Suprapubic skin (tissue), 4 donors: ENCODE data around the gene ANO8. TPM values are rescaled to one million over a fixed set of nuclear protein-coding genes. Genes with fewer than 3 reads are reported as not detected.

ENCODE experiments used
- DNase-seq, 2 donors: peaks; one replicate each; pipeline ENCODE4 v3.0.0-alpha.2; 2019; ENCODE audit warnings: low spot score in 2 of 2
- H3K27ac ChIP-seq: fragments of 200-600 bp; sonication (generic); one replicate; pipeline ENCODE4 v1.5.1; 2019
- H3K27me3 ChIP-seq: fragments of 200-600 bp; sonication (generic); one replicate; pipeline ENCODE4 v1.5.1; 2019
- H3K36me3 ChIP-seq: fragments of 200-600 bp; sonication (generic); one replicate; pipeline ENCODE4 v1.5.1; 2019
- H3K4me1 ChIP-seq: fragments of 200-600 bp; sonication (generic); one replicate; pipeline ENCODE4 v1.5.1; 2019
- H3K4me3 ChIP-seq: fragments of 200-600 bp; sonication (generic); one replicate; pipeline ENCODE4 v1.5.1; 2019; ENCODE audit warnings: mild to moderate bottlenecking
- H3K9me3 ChIP-seq: fragments of 200-600 bp; sonication (generic); one replicate; pipeline ENCODE4 v1.5.1; 2019
- CTCF ChIP-seq, 2 donors: fragments of 200-600 bp in 1 of 2; fragments of 450-650 bp in 1 of 2; sonication (generic) in 1 of 2; IDR thresholded peaks; one replicate each; pipeline ENCODE4 v1.5.1; 2016 to 2019; ENCODE audit warnings: antibody characterized with exemption in 2 of 2, mild to moderate bottlenecking in 1 of 2, moderate library complexity in 1 of 2
- EP300 ChIP-seq: sonication (generic); formaldehyde crosslinking; IDR thresholded peaks from one replicate; pipeline ENCODE4 v1.6.1; 2017; ENCODE audit warnings: antibody characterized with exemption
- POLR2A ChIP-seq, 2 donors: fragments of 450-650 bp; IDR thresholded peaks; one replicate each; pipeline ENCODE4 v1.6.1; 2017; ENCODE audit warnings: antibody characterized with exemption in 2 of 2, mild to moderate bottlenecking in 2 of 2, moderate library complexity in 2 of 2
- POLR2AphosphoS5 ChIP-seq, 3 donors: sonication (generic); formaldehyde crosslinking; IDR thresholded peaks; one replicate each; pipeline ENCODE4 v1.6.1; 2017; ENCODE audit warnings: antibody characterized with exemption in 3 of 3
- WGBS: methylation state at CpG from one replicate; pipeline ENCODE4 v1.1.5; 2018; 5-methylcytosine and 5-hydroxymethylcytosine counted together
- total RNA-seq, 4 donors: library from RNA; depleted of rRNA; stranded (reverse); fragments of >200 nt; gene quantifications; one replicate each; pipeline ENCODE4 v1.1.0, GENCODE V29; 2016

ANO8 gene
- total RNA-seq, 4 donors from 2014 or later = 29.9 to 47.1 (median 37.1) TPM

GRCh38 chr19:17326595-17326966 is 8.1 kb downstream of the ANO8 start:
- TF ChIP-seq POLR2A (IDR thresholded peaks at IDR 0.05) = no peak
- peak in 1 of 3 donors; percentile 23 for TF ChIP-seq POLR2AphosphoS5 (IDR thresholded peaks at IDR 0.05)
- DNase-seq = no peak
- Histone ChIP-seq H3K36me3 (peaks cover 10% of the 10 kb centered on the region), H3K4me1 (peaks cover 48% of the 10 kb centered on the region), H3K27me3 (peaks cover 13% of the 10 kb centered on the region), H3K9me3 (no peaks in the 10 kb centered on the region), H3K27ac (peak overlapping the region; percentile 29), H3K4me3 (no peak overlapping the region)
- 82% methylated on average over 9 of the region's 11 CpGs for WGBS

GRCh38 chr19:17325881-17326594 is 8.6 kb downstream of the ANO8 start:
- peak overlapping the region; percentile 29 for H3K27ac ChIP-seq

GRCh38 chr19:17325133-17325532 is 9.5 kb downstream of the ANO8 start:
- H3K27me3 ChIP-seq = peaks cover 10% of the 10 kb centered on the region
- WGBS = no CpG with 5 or more reads among the region's 20 CpGs
- H3K9me3 ChIP-seq = no peaks in the 10 kb centered on the region
- peaks cover 48% of the 10 kb centered on the region for H3K4me1 ChIP-seq
- no peak overlapping the region for H3K4me3 ChIP-seq
- H3K36me3 ChIP-seq = peaks cover 23% of the 10 kb centered on the region
- TF ChIP-seq POLR2A (IDR thresholded peaks at IDR 0.05) (no peak), CTCF (IDR thresholded peaks at IDR 0.05) (no peak), POLR2AphosphoS5 (IDR thresholded peaks at IDR 0.05) (no peak), EP300 (no peak)
- H3K27ac ChIP-seq = no peak overlapping the region
- DNase-seq = peak in 1 of 2 donors; percentile 64

More at GRCh38 chr19:17325881-17326594, 8.6 kb downstream of the ANO8 start:
- peaks cover 48% of the 10 kb centered on the region for H3K4me1 ChIP-seq
- H3K36me3 ChIP-seq = peaks cover 15% of the 10 kb centered on the region
- peaks cover 13% of the 10 kb centered on the region for H3K27me3 ChIP-seq
- 67% methylated on average over 17 of the region's 17 CpGs for WGBS
- TF ChIP-seq CTCF (IDR thresholded peaks at IDR 0.05) = no peak
- no peak for TF ChIP-seq EP300
- no peak for TF ChIP-seq POLR2AphosphoS5 (IDR thresholded peaks at IDR 0.05)
- TF ChIP-seq POLR2A (IDR thresholded peaks at IDR 0.05) = no peak
- no peaks in the 10 kb centered on the region for H3K9me3 ChIP-seq
- H3K4me3 ChIP-seq = no peak overlapping the region
- DNase-seq = peak in 1 of 2 donors; percentile 64

- WGBS = 76% methylated on average over 12 of the region's 28 CpGs
- H3K36me3 ChIP-seq = peaks cover 29% of the 10 kb centered on the region
- peaks cover 4% of the 10 kb centered on the region for H3K27me3 ChIP-seq
- no peak overlapping the region for H3K4me3 ChIP-seq
- no peak for TF ChIP-seq CTCF (IDR thresholded peaks at IDR 0.05)
- no peaks in the 10 kb centered on the region for H3K9me3 ChIP-seq
- H3K27ac ChIP-seq = no peak overlapping the region
- peak in 1 of 2 donors; percentile 65 for DNase-seq
- peaks cover 46% of the 10 kb centered on the region for H3K4me1 ChIP-seq
These were observed 10.1 kb downstream of the ANO8 start for GRCh38 chr19:17324357-17325114.

GRCh38 chr19:17323964-17324332 is 10.7 kb downstream of the ANO8 start:
- peaks cover 35% of the 10 kb centered on the region for H3K36me3 ChIP-seq
- H3K4me3 ChIP-seq = peak overlapping the region; percentile 26
- H3K27me3 ChIP-seq = no peaks in the 10 kb centered on the region
- DNase-seq = peak in 1 of 2 donors; percentile 64
- no peak for TF ChIP-seq POLR2AphosphoS5 (IDR thresholded peaks at IDR 0.05)
- H3K27ac ChIP-seq = no peak overlapping the region
- peaks cover 40% of the 10 kb centered on the region for H3K4me1 ChIP-seq
- no peaks in the 10 kb centered on the region for H3K9me3 ChIP-seq
- WGBS = 27% methylated on average over 3 of the region's 7 CpGs

GRCh38 chr19:17323300-17323963 is 11.2 kb downstream of the ANO8 start:
- Histone ChIP-seq H3K4me1 (peaks cover 35% of the 10 kb centered on the region), H3K27me3 (no peaks in the 10 kb centered on the region), H3K36me3 (peaks cover 40% of the 10 kb centered on the region), H3K9me3 (no peaks in the 10 kb centered on the region), H3K27ac (no peak overlapping the region), H3K4me3 (peak overlapping the region; percentile 26)
- TF ChIP-seq EP300 (no peak), POLR2A (IDR thresholded peaks at IDR 0.05) (no peak), POLR2AphosphoS5 (IDR thresholded peaks at IDR 0.05) (no peak), CTCF (IDR thresholded peaks at IDR 0.05) (no peak)
- no peak for DNase-seq
- 25% methylated on average over 13 of the region's 56 CpGs for WGBS
